ENCODE results near the gene MORN5. TPM values are rescaled to one million over a fixed set of nuclear protein-coding genes. Genes with fewer than 3 reads are reported as not detected.
A peak's percentile ranks its signal among the peaks of the same experiment; 100 is the strongest.

MORN5 gene
- total and polyA plus RNA-seq, 9 of the 15 experiments (the other 6 are each of a cell fraction or from before 2014, with no cell fraction given): not detected

DNA sequence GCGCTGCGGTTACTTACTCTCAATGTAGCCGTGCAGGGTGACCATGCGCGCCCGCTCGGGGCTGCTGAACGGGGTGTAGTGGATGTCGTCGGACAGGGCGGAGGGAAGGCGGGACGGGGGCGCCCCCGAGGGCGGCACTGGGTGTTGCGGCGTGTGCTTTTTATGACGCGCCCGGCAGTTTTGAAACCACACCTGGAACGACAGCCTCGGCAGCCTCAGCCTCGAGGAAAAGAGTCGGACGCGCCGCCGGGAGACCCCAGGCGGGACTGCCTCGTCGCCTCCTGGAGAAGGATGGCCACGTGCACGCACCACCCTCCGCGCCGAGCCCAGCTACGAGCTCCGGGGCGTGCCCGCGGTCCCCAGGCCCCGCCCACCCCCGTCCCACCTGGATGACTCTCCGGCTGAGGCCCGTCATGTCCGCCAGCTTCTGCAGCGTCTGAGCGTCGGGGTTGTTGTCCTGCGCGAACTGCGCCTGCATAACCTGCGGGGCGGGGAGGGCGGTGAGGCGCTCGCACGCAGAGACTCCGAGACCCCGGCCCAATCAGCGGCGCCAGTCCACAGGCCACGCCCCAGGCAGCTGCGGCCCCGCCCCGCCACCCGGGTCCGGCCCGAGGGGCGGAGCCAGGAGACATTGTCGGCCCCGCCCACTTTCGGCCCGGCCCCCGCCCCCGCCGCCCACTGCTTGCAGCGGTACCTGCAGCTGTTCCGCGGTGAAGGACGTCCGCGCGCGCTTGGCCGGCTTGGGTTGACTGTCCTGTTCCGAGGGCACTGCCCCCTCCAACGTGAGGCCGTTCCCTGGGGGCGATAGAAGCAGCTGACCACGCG lies 54.1 kb downstream of the MORN5 start (continued):
- no peak for TF ChIP-seq GATAD2A (IDR thresholded peaks at IDR 0.05)
- TF ChIP-seq ATF7 (IDR thresholded peaks at IDR 0.05): no peak; the same call in 1 of the 2 replicates
- TF ChIP-seq RUNX1 (IDR thresholded peaks at IDR 0.05; ENCODE audit: low read depth): no peak
- TF ChIP-seq HLTF (IDR thresholded peaks at IDR 0.05): no peak
- TF ChIP-seq NR2C1 (IDR thresholded peaks at IDR 0.05): no peak
- no peak for TF ChIP-seq NR2C1 (tag; IDR thresholded peaks at IDR 0.05)
- TF ChIP-seq ZNF780A (CRISPR knock-in tag; IDR thresholded peaks at IDR 0.05): no peak
- TF ChIP-seq PHF20 (IDR thresholded peaks at IDR 0.05; ENCODE audit: partially characterized antibody): no peak
- no peak for TF ChIP-seq ELF2 (CRISPR knock-in tag; IDR thresholded peaks at IDR 0.05)
- TF ChIP-seq FUS (optimal IDR thresholded peaks at IDR 0.05; ENCODE audit: low read depth, low read length): no peak
- TF ChIP-seq ZNF778 (CRISPR knock-in tag; IDR thresholded peaks at IDR 0.05): no peak
- TF ChIP-seq KLF10 (CRISPR knock-in tag; IDR thresholded peaks at IDR 0.05): no peak
- no peak for TF ChIP-seq TSC22D4 (tag; IDR thresholded peaks at IDR 0.05)
- TF ChIP-seq, protein P1, sequence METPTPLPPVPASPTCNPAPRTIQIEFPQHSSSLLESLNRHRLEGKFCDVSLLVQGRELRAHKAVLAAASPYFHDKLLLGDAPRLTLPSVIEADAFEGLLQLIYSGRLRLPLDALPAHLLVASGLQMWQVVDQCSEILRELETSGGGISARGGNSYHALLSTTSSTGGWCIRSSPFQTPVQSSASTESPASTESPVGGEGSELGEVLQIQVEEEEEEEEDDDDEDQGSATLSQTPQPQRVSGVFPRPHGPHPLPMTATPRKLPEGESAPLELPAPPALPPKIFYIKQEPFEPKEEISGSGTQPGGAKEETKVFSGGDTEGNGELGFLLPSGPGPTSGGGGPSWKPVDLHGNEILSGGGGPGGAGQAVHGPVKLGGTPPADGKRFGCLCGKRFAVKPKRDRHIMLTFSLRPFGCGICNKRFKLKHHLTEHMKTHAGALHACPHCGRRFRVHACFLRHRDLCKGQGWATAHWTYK (CRISPR knock-in tag; IDR thresholded peaks at IDR 0.05): no peak
- TF ChIP-seq PHTF2 (CRISPR knock-in tag; IDR thresholded peaks at IDR 0.05): no peak
- TF ChIP-seq, protein P2, sequence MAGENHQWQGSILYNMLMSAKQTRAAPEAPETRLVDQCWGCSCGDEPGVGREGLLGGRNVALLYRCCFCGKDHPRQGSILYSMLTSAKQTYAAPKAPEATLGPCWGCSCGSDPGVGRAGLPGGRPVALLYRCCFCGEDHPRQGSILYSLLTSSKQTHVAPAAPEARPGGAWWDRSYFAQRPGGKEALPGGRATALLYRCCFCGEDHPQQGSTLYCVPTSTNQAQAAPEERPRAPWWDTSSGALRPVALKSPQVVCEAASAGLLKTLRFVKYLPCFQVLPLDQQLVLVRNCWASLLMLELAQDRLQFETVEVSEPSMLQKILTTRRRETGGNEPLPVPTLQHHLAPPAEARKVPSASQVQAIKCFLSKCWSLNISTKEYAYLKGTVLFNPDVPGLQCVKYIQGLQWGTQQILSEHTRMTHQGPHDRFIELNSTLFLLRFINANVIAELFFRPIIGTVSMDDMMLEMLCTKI (IDR thresholded peaks at IDR 0.05; ENCODE audit: partially characterized antibody): no peak
- TF ChIP-seq ZNF408 (CRISPR knock-in tag; IDR thresholded peaks at IDR 0.05; ENCODE audit: low read depth): no peak
- TF ChIP-seq CBFB (CRISPR knock-in tag; IDR thresholded peaks at IDR 0.05): 0 out of 2 replicates have a peak, but pooled peaks have one; percentile 3
- TF ChIP-seq ZNF398 (CRISPR knock-in tag; IDR thresholded peaks at IDR 0.05): no peak
- TF ChIP-seq, protein P3, sequence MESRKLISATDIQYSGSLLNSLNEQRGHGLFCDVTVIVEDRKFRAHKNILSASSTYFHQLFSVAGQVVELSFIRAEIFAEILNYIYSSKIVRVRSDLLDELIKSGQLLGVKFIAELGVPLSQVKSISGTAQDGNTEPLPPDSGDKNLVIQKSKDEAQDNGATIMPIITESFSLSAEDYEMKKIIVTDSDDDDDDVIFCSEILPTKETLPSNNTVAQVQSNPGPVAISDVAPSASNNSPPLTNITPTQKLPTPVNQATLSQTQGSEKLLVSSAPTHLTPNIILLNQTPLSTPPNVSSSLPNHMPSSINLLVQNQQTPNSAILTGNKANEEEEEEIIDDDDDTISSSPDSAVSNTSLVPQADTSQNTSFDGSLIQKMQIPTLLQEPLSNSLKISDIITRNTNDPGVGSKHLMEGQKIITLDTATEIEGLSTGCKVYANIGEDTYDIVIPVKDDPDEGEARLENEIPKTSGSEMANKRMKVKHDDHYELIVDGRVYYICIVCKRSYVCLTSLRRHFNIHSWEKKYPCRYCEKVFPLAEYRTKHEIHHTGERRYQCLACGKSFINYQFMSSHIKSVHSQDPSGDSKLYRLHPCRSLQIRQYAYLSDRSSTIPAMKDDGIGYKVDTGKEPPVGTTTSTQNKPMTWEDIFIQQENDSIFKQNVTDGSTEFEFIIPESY (CRISPR knock-in tag; IDR thresholded peaks at IDR 0.05): no peak
- no peak for TF ChIP-seq C11orf30 (IDR thresholded peaks at IDR 0.05; ENCODE audit: low read depth)
- no peak for TF ChIP-seq CREB3 (tag; conservative IDR thresholded peaks at IDR 0.05; ENCODE audit: low read depth)
- no peak for TF ChIP-seq ZNF668 (CRISPR knock-in tag; IDR thresholded peaks at IDR 0.05)

Measured in K562 (cell line).